Astrocyte of the spinal cord (primary cell): ENCODE data around the gene KRTAP20-1.

Experiments used
- DNase-seq: peaks from one replicate; pipeline ENCODE4 v3.0.0; 2011; ENCODE audit warnings: low read depth, low spot score
- H3K4me3 ChIP-seq: 2 replicates; pipeline ENCODE4 v1.5.1; 2011; ENCODE audit warnings: low read depth, mild to moderate bottlenecking, low read length, moderate library complexity
- in situ Hi-C: cut with HindIII; loops from 2 replicates; pipeline ENCODE4 v1.10.0; 2017; ENCODE audit warnings: low sequenced_read_pairs
- TF ChIP-seq, protein P1 (sequence below): IDR thresholded peaks from 2 replicates; pipeline ENCODE4 v1.5.1; 2012; ENCODE audit warnings: low read depth, mild to moderate bottlenecking, low read length, inconsistent platforms

Gene KRTAP20-1

DNA sequence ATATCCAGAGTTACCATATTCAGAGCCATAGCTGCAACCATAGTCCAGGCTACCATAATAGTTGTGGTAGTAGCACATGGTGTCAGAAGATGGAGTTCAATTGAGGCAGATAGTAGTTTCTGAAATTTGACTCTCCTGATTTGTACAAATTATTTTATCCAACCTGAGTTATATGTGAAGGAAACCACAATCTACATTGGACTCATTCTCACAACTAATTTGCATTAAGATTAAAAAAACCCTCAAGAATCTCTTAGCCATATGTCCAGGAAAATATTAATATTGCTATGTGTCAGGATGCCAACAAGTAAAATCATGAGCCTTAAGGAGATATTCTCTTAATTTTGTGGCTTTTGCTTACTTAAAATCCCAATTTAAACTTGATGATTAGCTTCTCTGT is 25.9 kb upstream of the KRTAP20-1 start, which contains the start of gene KRTAP22-2:
Gene KRTAP22-2 (minus strand): TSS at position 101 of the 400 bp plus-strand sequence.
- in situ Hi-C loops: no loop called here
- TF ChIP-seq, protein P1, sequence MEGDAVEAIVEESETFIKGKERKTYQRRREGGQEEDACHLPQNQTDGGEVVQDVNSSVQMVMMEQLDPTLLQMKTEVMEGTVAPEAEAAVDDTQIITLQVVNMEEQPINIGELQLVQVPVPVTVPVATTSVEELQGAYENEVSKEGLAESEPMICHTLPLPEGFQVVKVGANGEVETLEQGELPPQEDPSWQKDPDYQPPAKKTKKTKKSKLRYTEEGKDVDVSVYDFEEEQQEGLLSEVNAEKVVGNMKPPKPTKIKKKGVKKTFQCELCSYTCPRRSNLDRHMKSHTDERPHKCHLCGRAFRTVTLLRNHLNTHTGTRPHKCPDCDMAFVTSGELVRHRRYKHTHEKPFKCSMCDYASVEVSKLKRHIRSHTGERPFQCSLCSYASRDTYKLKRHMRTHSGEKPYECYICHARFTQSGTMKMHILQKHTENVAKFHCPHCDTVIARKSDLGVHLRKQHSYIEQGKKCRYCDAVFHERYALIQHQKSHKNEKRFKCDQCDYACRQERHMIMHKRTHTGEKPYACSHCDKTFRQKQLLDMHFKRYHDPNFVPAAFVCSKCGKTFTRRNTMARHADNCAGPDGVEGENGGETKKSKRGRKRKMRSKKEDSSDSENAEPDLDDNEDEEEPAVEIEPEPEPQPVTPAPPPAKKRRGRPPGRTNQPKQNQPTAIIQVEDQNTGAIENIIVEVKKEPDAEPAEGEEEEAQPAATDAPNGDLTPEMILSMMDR: no peak
- H3K4me3 ChIP-seq: no peak within 1 kb of the TSS
- DNase-seq: no peak

- TF ChIP-seq, protein P1: no peak
- DNase-seq: no peak
- H3K4me3 ChIP-seq: no peak within 1 kb of the TSS
- in situ Hi-C loops: no loop called here
These were observed 24.1 kb upstream of the KRTAP20-1 start, which contains the start of gene KRTAP6-3 for GRCh38 chr21:30592140-30592539. KRTAP6-3 (plus strand) TSS chr21:30592440; CDS start chr21:30592446, 6 bp downstream.

- in situ Hi-C loops: no loop called here
- no peak for DNase-seq
- H3K4me3 ChIP-seq: no peak within 1 kb of the TSS
- TF ChIP-seq, protein P1: no peak
These were observed 17.4 kb upstream of the KRTAP20-1 start, which contains the start of gene KRTAP6-2 for GRCh38 chr21:30598802-30599201. KRTAP6-2 (minus strand) TSS chr21:30598902; CDS start chr21:30598874, 28 bp downstream.

DNA sequence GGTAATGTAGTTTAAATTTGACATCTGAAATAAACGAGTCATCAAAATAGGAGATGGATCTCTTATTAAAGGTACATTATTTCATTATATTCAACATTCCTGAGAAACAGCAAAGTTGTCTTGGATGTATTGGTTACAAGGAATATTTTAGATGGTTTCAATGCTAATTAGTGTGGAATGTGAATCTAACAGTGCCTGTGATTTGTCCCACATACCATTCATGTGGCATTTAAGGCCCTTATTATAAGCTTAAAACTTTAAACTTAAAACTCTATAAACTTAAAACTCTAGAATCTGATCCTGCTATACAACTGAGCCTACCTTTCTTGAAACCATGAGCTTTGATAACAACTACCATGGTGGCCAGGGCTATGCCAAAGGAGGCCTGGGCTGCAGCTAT is 15.4 kb upstream of the KRTAP20-1 start, which contains the start of gene KRTAP22-1:
Gene KRTAP22-1 (plus strand): TSS at position 301 of the 400 bp plus-strand sequence.
- no peak within 1 kb of the TSS for H3K4me3 ChIP-seq
- in situ Hi-C loops: no loop called here
- TF ChIP-seq, protein P1: no peak
- no peak for DNase-seq

DNA sequence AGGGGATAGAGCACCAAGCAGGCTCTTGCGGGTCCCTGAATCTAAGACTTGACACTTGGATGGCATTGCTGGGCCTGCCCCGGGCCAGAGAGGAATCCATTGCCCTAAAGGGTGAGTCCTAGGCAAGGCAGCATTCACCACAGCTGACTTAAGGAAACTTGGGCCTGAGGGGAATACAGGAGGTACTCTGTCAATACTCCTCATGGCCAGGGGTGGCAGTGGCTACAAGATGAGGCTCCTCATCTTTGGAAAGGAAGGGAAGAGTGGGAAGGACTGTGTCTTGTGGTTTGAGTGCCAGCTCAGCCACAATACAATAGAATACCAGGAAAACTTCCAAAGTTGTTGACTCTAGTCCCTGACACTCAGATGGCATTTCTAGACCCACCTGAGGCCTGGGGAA is 10.3 kb upstream of the KRTAP20-1 start:
- in situ Hi-C loops: no loop called here
- TF ChIP-seq, protein P1: no peak
- no peak for DNase-seq
- no peak overlapping the region for H3K4me3 ChIP-seq

- in situ Hi-C loops: no loop called here
These were observed 4.1 kb upstream of the KRTAP20-1 start for GRCh38 chr21:30612132-30612531.

More at GRCh38 chr21:30612132-30612531, 4.1 kb upstream of the KRTAP20-1 start:
- TF ChIP-seq, protein P1: no peak
- no peak overlapping the region for H3K4me3 ChIP-seq
- DNase-seq: no peak
